Transverse colon (tissue), 3 donors: ENCODE measurements around the gene ZNF485.

Source experiments
- CTCF ChIP-seq, 5 experiments: fragments of 200-600 bp in 3 of 5; fragments of 450-650 bp in 2 of 5; sonication (generic) in 3 of 5; IDR thresholded peaks; 1 replicate in 2 of 5; 2 replicates in 3 of 5; pipeline ENCODE4 v1.5.1; 2016 to 2017; ENCODE audit warnings: antibody characterized with exemption in 5 of 5, inconsistent platforms in 3 of 5, mild to moderate bottlenecking in 2 of 5, moderate library complexity in 1 of 5
- EP300 ChIP-seq: sonication (generic); formaldehyde crosslinking; IDR thresholded peaks from one replicate; pipeline ENCODE4 v1.6.1; 2017; ENCODE audit warnings: antibody characterized with exemption, low read depth

DNA sequence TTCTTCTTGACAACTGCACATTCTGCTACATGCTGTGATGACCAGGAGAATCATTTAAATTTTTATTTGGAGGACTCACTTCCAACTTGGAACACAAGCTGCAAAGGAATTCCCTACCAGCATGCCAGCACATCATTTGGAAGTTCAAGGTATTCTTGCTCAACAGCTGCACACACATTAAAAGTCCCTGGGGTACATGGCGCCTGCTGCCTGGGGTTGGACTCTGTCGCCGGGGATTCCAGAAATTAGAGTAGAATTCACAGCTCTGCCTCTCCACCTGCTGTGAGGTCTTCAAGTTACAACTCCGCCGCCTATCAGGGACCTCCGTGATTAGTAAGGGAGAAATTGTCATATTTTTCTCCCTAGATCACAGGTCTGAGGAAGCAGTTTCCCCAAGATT is 41.3 kb downstream of the ZNF485 start:
- TF ChIP-seq EP300 (no peak), CTCF (IDR thresholded peaks at IDR 0.05) (no peak)
